SH-SY5Y (cell line): ENCODE results near the gene FOXN3.

Source experiments
- GATA2 ChIP-seq: IDR thresholded peaks from 2 replicates; pipeline ENCODE4 v1.6.1; 2011; ENCODE audit warnings: mild to moderate bottlenecking, low read depth, low read length
- GATA3 ChIP-seq: IDR thresholded peaks from 2 replicates; pipeline ENCODE4 v1.6.1; 2011; ENCODE audit warnings: low read depth, mild to moderate bottlenecking, low read length, moderate library complexity

DNA sequence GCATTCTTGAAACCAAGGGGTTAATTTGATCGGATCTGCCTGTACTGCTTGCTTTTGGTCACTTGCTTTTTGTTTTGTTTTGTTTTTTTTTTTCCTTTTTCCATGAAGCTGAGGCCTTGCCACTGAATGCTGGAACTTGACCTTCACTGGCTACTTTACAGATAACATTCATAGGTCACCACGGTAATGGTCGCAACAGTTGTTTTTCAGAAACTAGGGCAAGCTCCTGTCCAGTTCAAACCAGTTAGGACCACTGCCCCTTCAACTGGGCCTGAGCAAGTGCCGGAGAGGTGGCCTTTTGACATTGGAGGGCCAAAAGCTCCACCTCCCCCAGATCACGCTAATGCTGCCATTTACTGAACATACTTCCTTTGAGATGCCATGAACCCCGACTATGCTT is 147.6 kb downstream of the FOXN3 start:
- no peak for TF ChIP-seq GATA2
- no peak for TF ChIP-seq GATA3
